GM19467 (cell line): ENCODE measurements around the gene ORAI2.
"Not testable (repeated sequence)": the region's sequence is repeated elsewhere in the genome, so short reads cannot be mapped to it uniquely, and the experiment has no call there.

Experiments used
- ATAC-seq: cut with Tn5 transposase; IDR thresholded peaks from one replicate; pipeline ENCODE4 v1.9.1; 2021; ENCODE audit warnings: mild to moderate bottlenecking, moderate library complexity; ENCODE audit not compliant: unreplicated experiment

Gene ORAI2

DNA sequence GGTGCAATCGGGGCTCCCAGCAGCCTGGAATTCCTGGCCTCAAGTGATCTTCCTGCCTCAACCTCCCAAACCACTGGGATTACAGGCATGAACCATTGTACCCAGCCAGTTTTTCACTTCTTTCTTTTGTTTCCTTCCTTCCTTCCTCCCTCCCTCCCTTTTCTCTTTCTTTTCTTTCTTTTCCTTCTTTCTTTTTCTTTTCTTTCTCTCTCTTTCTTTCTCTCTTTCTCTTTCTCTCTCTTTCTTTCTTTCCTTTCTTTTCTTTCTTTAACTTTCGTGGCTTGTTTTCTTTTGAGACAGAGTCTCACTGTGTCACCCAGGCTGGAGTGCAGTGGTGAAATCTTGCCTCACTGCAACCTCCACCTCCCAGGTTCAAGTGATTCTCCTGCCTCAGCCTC, 12.3 kb downstream of the ORAI2 start:
- no peak for ATAC-seq

DNA sequence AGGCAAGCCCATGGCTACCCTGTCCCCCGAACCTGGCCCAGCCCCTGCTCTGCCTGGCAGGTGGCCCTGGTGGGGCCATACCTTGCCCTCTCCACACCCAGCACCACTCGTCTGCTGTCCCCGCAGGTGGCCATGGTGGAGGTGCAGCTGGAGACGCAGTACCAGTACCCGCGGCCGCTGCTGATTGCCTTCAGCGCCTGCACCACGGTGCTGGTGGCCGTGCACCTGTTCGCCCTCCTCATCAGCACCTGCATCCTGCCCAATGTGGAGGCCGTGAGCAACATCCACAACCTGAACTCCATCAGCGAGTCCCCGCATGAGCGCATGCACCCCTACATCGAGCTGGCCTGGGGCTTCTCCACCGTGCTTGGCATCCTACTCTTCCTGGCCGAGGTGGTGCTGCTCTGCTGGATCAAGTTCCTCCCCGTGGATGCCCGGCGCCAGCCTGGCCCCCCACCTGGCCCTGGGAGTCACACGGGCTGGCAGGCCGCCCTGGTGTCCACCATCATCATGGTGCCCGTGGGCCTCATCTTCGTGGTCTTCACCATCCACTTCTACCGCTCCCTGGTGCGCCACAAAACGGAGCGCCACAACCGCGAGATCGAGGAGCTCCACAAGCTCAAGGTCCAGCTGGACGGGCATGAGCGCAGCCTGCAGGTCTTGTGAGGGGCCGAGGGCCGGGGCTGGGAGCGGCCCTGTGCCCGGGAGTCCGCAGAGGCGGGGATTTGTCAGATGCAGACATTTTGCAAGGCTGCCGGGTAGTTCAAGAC, 13.2 kb downstream of the ORAI2 start:
- no peak for ATAC-seq

DNA sequence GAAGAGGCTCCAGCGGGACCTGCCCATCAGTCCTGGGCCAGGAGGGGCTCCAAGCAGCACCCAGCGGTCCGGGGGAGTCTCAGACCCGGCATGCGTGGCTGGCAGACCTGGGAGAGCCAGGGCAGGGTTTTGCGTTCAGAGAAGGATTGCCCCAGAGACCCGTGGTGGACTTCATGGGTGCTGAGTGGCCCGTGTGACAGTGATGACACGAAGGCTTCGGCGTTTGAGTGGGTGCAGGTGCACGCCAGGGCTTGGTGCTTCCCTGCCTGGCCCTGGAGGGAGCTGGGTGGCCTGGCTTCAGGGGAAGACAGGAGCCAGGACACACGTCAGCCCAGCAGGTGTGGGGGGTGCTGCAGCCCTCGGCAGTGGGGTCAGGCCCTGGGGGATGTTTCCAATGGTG, 13.9 kb downstream of the ORAI2 start:
- no peak for ATAC-seq

DNA sequence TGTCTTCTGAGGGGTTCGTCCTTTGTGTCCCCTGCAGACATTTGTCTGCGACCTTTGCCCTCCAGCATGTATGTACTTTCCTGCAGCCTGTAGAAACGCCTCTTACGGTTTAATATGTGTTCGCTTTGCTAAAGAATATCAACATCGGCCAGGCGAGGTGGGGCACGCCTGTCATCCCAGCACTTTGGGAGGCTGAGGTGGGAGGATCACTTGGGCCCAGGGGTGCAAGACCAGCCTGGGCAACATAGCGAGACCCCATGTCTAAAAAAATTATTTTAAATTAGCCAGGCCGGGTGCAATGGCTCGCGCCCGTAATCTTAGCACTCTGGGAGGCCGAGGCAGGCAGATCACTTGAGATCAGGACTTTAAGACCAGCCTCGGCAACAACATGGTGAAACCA, 15.8 kb downstream of the ORAI2 start:
- no peak for ATAC-seq

DNA sequence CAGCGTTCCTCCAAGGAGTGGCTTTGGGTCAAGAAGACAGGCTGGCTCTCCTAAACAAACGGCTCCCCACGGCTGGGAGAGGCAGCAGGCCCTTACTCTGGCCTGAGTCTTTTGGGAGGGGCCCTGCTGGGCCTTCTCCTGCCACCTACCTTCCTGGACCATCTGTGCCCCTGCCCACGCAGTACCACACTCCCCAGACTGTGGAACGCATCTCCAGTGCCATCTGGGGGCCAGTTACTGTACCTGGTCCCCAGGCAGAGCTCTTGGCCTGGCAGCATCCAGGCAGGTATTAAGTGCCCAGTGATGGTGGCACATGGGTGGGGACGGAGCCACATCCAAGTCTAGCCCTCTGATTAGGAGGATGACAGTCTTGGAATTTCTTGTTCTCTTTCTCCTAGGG, 16.9 kb downstream of the ORAI2 start:
- no peak for ATAC-seq

DNA sequence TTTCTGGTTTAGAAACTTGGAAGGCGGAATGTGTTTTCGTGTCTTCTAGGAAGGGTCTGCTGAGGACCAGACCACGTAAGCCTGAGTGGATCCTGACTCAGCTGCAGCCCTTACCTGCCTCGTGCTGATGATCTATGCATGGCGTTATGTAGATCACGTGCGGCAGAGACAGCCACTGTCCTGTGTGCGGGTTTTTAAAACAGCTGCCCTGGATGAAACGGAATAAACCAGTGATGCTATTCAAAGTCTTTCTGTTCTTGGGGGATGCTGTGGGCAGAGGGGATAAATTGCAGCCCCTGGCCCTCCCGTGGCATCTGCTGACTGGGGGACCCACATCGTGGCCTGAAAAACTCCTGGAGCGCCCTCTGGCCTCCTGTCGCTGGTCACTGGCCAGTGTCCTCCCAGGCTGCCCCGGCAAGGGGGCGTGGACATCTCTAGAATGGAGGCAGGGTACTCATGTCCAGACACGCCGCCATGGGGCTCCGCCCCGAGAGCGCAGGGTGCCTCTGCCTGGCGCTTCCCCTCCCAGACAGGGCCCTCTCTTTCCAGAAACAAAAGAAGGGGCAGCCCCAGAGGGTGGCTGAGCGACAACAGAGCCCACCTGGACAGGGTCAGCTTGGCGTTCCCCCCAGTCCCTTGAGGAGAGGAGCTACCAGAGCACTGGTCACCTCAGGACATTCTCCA, 18.1 kb downstream of the ORAI2 start:
- no peak for ATAC-seq

DNA sequence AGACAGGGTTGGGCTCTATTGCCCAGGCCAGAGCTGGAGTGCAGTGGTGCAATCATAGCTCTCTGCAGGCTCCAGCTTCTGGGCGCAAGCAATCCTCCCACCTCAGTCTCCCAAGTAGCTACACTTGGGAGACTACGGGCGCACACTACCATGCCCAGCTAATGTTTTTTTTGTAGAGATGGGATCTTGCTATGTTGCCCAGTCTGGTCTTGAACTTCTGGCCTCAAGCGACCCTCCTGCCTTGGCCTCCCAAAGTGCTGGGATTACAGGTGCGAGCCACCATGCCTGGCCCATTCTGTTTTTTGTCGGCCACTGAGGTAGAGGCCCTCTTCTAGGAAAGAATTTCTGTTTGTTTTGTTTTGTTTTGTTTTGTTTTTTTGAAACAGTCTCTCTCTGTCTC, 19.1 kb downstream of the ORAI2 start:
- ATAC-seq = no peak

DNA sequence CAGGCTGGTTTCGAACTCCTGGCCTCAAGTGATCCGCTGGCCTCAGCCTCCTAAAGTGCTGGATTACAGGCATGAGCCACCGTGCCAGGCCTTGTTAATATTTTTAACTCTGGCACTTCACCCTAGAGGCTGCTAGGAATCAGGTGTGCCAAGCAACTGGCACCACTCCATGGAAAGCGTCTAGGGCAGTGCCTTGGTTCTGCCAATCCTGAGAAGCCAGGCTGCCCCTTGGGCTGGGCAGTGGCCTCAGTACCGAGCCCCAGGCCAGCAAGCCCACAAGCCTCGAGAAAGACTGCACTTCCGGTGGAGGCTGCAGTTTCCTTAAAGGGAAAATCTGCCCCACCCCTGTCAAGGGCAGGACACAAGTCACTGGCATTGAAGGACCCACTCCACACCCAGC, 19.9 kb downstream of the ORAI2 start:
- ATAC-seq = no peak

DNA sequence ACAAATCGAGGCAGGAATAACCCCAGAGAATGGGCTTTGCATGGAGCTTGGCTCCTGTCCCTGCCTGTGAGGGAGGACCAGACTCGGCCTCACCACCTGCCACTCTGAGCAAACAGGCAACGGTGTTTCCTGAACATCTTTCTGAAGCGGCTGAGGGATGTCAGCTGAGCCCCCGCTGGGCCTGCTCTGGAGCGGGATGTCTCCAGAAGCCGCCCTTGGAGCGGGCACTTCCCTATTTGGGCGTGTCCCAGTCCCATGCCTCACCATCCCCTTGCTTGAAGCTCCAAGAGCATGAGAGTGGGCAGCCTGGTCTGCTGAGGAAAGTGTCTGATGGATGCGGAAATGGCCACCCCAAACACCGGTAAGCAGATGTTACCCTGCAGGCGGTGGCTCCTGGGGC, 21.1 kb downstream of the ORAI2 start:
- ATAC-seq = no peak

DNA sequence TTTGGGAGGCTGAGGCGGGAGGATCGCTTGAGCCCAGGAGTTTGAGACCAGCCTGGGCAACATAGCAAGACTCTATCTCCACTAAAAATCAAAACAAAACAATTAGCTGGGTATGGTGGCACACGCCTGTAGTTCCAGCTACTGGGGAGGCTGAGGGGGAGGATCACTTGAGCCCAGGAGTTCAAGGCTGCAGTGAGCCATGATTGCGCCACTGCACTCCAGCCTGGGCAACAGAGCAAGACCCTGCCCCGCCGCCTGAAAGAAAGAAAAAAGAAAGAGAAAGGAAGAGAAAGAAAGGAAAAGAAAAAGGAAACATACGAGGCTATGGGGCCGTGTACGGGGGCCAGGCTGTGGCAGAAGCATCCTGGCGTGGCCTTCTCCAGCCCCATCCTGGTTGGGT, 21.6 kb downstream of the ORAI2 start:
- ATAC-seq = not testable (repeated sequence)

DNA sequence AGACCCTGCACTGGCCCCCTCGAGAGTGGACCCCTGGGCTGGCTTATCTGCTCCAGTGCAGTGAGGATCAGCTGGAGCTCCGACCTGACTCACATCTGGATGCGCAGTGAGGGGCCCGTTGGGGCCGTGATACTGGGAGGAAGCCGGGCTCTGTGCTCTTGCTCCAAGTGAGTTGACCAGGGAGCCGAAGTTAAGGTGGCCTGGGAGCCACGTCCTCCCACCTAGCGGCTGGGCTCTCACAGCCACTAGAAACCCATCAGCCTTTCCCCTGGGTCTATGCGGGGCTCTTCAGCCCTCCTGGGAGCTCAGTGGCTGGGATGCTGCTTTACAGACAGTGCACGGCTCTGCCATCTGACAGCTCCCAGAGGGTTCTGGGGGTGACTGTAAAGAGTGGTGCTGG, 22.2 kb downstream of the ORAI2 start:
- no peak for ATAC-seq

DNA sequence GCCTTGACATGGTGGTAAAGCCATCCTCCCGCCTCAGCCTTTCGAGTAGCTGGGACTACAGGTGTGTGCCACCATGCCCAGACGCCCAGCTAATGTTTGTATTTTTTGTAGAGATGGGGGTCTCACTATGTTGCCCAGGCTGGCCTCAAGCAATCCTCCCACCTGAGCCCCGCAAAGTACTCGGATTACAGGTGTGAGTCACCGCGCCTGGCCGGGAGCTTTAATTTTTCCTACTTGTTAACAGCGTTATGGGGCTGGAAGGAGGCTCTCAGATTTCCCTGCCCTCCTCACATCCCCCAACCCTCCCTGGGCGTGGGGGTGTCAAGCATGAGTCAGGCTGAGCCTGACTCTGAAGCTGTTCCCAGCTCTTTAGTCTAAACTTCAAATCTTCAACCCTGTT, 23.0 kb downstream of the ORAI2 start:
- ATAC-seq = no peak

DNA sequence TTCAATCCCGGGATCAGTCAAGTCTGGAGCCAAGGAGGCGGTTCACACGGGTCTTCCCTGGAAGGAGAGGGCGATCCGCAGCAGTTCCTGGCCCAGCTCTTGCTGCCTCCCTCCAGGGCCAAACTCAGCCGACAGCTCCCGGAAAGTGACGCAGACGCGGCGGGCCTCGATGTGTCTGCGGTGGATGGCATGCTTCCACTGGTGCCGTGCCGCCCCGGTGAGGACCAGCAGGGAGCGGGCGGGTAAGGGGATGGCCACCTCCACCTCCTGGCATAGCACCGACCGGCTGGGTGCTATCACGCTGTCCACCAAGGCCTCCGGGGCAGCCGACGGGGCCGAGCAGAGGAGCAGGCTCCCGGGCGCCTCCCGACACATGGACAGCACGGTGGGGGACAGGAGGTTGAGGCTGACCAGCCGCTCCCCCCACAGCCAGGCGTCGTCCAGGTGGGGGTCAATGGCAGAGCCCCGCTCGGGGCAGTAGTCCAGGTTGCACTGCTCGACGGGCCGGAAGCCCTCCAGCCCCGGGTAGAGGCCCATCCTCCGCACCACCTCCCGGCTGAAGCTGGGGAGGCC, 24.1 kb downstream of the ORAI2 start:
- ATAC-seq = no peak

DNA sequence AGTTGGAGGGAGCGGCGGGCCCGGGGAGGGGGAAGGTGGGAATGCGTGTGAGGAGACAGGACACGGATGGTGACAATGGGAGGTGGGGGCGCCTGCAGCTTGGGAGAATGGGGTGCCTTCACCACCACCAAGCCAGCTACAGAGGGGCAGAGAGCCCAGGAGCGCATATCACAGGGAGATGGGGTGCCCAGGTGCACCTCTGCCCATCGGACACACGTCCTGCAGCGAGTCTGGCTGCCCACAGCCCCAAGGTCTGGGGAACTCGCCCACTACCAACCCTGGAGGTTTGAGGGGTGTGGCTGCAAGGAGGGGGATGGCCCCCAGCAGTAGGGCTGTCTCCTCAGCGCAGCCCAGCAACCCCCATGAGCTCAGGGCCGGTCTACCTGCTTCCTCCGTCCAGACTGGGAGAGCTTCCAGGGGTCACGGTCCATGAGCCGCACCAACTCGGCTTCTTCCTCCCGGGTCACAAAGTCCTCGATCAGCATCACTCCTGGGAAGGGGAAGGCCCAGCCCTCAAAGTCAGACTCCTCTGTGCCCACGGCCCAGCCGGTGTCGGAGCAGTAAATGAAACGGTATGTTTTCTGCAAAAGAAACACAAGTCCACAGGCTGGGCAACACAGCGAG, 26.0 kb downstream of the ORAI2 start:
- ATAC-seq = no peak

DNA sequence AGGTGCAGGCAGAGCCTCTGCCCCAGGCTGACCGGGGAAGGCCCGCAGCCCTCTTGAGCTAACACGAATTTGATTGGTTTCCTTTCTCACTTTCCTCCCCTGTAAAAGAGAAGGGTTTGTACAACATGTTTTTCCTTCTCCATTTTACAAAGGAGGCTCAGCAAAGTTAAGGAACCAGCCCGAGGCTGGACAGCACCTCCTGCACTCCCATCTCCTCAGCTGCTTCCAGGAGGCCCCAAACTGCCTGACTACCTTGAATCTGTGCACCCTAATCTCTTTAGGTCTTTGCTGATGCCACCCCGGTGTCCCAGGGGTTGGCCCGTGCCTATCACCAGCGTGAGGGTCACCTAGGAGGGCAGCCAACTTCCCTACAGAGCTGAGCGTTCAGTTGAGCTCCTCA, 27.1 kb downstream of the ORAI2 start:
- ATAC-seq = no peak

DNA sequence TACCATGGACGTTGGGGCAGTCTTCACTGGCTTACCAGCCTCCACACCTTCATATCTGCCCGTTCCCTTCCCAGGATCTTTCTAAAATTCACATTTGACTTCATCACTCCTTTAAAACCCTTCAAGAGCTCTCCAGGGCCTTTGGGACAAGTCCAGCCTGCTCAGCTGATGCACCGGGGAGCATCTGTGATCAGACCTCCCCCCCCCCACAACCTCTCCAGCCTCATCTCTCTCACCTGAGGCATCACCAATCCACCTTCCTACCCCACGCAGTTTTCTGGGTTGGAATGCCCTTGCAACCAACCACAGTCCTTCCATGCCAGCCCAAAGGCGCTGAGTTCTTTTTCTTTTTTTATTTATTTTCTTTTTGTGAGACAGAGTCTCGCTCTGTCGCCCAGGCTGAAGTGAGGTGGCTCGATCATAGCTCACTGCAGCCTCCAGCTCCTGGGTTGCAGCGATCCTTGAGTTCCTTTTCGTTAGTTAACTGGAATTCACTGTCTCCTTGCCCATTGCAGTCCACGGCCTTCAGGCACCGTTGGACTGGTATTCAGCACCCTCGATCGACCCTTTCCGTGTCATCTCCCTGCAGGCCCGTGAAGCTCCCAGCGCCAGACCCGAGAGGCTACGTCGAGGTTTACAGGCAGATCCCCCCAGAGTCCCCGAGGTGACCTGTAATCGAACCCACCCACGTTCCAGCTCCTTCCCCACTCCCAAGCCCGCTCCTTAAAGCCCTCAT, 30.6 kb downstream of the ORAI2 start:
- no peak for ATAC-seq

DNA sequence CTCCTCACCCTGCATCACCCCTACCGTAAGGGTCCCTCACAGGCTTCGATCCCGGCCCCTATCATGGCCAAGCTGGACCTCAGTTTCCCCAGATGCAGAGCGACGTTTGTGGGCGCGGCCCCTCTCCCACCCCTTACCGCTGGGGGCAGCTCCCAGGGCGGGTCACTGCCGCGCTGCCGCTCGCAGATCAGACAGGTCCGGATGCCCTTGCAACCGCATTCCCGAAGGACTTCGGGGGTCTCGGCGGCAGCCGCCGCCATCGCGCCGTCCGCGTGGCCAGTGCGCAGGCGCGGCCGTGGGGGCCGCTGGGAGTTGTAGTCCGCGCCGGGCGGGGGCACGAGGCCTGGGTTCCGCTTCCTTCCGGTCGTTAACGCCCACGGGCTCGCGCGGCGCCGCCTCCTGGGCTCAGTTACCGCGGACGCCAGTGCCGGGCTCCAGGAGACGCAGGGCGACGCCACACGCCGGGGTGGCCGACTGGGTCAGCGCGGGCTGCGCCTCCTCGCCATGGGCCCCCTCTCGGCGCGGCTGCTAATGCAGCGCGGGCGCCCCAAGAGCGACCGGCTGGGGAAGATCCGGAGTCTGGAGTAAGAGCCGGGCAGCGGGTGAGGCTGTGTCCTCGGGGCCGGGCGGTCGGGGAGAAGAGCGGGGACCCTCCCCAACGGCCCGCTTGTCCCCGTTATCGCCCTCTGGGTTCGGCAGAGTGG, 31.4 kb downstream of the ORAI2 start, which contains the start of the genes ALKBH4 and LRWD1:
ALKBH4 (minus strand) TSS at position 287 of the 704 bp plus-strand sequence; CDS start at position 260, 27 bp downstream.
LRWD1 (plus strand) TSS at position 408 of the 704 bp plus-strand sequence; CDS start at position 505, 97 bp downstream.
- ATAC-seq = peak; percentile 84

DNA sequence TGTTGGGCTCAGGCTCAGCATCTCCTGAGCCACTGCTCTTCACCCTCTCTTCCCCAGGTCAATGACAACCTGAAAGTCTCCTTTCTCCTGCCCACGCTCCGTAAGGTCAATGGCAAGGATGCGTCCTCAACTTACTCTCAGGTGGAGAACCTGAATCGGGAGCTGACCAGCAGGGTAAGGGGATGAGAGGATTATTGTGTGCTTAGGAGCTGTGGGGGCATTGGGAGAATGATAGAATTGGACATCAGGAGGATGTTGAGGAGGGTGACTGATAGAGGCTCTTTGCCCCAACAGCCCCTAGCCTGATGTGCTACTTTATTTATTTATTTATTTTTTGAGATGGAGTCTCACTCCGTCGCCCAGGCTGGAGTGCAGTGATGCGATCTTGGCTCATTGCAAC, 32.7 kb downstream of the ORAI2 start:
- ATAC-seq = no peak

DNA sequence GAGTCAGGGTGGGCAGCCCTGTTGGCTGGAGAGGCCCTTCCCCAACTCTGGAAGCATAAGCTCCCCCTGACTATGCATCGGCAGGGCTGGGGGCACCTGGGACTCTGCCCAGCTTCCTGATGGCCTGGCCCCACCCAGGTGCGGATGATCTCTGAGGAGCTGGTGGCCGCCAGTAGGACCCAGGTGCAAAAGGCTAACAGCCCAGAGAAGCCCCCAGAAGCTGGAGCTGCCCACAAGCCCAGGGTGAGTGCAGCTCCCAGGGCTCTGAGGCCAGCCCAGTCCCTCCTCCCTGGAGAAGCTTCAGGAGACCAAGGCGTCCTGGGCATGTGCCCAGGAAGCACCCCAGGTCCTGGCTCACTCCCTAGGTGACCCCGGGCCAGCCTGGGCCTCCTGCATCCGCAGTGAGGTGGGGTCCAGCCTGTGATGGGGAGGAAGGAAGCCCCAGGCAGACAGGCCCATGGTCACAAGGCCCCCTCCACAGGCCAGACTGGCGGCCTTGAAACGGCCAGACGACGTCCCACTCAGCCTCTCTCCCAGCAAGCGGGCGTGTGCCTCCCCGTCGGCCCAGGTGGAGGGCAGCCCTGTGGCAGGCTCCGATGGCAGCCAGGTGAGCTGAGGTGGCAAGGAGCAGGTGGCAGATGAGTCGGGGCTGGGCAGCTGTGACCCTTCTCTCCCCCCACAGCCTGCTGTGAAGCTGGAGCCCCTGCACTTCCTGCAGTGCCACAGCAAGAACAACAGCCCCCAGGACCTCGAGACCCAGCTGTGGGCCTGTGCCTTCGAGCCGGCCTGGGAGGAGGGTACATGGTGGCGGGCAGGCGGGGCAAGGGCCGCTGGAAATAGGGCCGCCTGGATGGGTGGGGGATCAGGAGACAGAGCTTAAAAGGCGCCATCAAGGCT, 34.5 kb downstream of the ORAI2 start:
- no peak for ATAC-seq
